Effector memory CD8-positive, alpha-beta T cell (primary cell): ENCODE data around the gene ADAP1.

ENCODE experiments used
- ATAC-seq: fragments of 150-1000 bp; cut with Tn5 transposase; replicated peaks from 2 replicates; pipeline ENCODE4 v1.10.0; 2021; ENCODE audit warnings: mild to moderate bottlenecking, moderate library complexity
- DNase-seq, 3 experiments: peaks; one replicate each; pipeline ENCODE4 v3.0.0; 2021
- H3K27ac Mint-ChIP-seq, 2 donors: one replicate each; pipeline ENCODE4 v1.8.0; 2022; ENCODE audit warnings: mild to moderate bottlenecking in 2 of 2, mixed read lengths in 2 of 2, moderate library complexity in 2 of 2
- H3K27me3 Mint-ChIP-seq, 2 donors: one replicate each; pipeline ENCODE4 v1.8.0; 2022; ENCODE audit warnings: mixed read lengths in 2 of 2
- H3K36me3 Mint-ChIP-seq: one replicate; pipeline ENCODE4 v1.8.0; 2022; ENCODE audit warnings: mild to moderate bottlenecking, moderate library complexity, mixed read lengths; ENCODE audit not compliant: insufficient read depth
- H3K4me1 Mint-ChIP-seq, 2 donors: one replicate each; pipeline ENCODE4 v1.8.0; 2022; ENCODE audit warnings: low read depth in 2 of 2, mixed read lengths in 2 of 2
- H3K4me3 Mint-ChIP-seq, 2 donors: one replicate each; pipeline ENCODE4 v1.8.0; 2022; ENCODE audit warnings: mild to moderate bottlenecking in 2 of 2, mixed read lengths in 2 of 2, moderate library complexity in 2 of 2
- H3K9me3 Mint-ChIP-seq, 2 donors: one replicate each; pipeline ENCODE4 v1.8.0; 2022; ENCODE audit warnings: mixed read lengths in 2 of 2

The ADAP1 gene

GRCh38 chr7:938546-939185 lies 15.8 kb downstream of the ADAP1 start:
- DNase-seq (no peak), ATAC-seq (no peak)
- Mint-ChIP-seq H3K27me3 (no peaks in the 10 kb centered on the region), H3K27ac (no peak overlapping the region), H3K4me3 (no peak overlapping the region), H3K4me1 (peaks cover 22 to 31% of the 10 kb centered on the region in 2 donors), H3K36me3 (peaks cover 9% of the 10 kb centered on the region), H3K9me3 (no peaks in the 10 kb centered on the region)

DNA sequence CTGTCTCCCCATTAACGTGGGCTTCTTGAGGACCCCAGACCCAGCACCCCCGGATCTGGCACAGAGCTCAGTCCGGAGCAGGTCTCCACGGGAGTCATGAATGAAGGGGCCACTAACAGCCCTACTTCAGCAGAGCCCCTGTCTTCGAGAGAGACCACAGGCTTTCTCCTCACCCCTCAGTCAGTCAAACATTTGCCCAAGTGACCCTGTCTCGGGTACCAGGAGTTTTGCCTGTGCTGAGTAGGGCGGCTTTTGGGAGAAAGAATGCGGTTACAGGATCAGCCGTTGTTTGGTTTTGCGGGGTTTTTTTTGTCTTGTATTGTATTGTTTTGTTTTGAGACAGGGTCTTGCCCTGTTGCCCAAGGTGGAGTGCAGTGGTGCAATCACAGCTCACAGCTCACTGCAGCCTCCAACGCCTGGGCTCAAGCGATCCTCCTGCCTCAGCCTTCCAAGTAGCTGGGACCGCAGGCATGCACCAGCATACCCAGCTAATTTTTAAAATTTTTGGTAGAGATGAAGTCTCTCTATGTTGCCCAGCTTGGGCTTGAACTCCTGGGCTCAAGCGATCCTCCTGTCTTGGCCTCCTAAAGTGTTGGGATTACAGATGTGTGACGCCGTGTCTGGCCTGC lies 16.5 kb downstream of the ADAP1 start:
- Mint-ChIP-seq H3K4me3 (peak overlapping the region in 1 of 2 donors; percentile 6), H3K36me3 (peaks cover 9% of the 10 kb centered on the region), H3K4me1 (peaks cover 22 to 31% of the 10 kb centered on the region in 2 donors), H3K27me3 (no peaks in the 10 kb centered on the region), H3K9me3 (no peaks in the 10 kb centered on the region), H3K27ac (no peak overlapping the region)
- no peak for DNase-seq
- no peak for ATAC-seq

DNA sequence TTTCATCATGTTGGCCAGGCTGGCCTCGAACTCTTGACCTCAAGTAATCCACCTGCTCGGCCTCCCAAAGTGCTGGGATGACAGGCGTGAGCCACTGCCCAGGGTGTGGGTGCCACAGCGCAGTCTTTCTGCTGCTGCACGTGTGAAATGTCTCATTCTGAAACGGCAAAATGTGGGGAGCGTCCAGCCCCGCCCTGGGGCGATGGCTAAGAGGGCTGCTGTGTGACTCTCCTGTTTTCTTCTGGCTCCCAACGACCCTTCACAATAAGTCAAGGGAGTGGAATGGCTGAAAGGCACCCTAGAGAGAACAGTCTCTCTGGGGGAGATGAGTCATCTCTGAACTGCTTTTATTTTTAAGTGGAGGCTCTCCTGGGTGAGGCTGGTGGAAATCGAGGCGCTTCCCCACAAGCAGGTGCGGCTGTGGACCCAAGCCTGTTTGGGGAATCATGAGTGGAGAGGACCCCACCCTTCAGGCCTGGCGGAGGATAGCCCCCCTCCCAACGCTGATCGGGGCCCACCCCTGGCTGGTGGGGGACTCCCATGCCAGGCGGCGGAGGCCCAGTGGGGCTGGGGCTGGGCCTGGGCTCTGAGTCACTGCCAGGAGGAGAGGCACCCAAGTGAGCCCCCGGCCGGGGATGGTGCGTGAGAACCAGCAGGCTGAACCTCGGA lies 18.0 kb downstream of the ADAP1 start:
- Mint-ChIP-seq H3K36me3 (peaks cover 9% of the 10 kb centered on the region), H3K4me3 (peak overlapping the region; percentile 17 to 25), H3K9me3 (no peaks in the 10 kb centered on the region), H3K4me1 (peaks cover 17 to 24% of the 10 kb centered on the region in 2 donors), H3K27ac (peak overlapping the region; percentile 52 to 86), H3K27me3 (no peaks in the 10 kb centered on the region)
- ATAC-seq (peak; percentile 41), DNase-seq (no peak)

DNA sequence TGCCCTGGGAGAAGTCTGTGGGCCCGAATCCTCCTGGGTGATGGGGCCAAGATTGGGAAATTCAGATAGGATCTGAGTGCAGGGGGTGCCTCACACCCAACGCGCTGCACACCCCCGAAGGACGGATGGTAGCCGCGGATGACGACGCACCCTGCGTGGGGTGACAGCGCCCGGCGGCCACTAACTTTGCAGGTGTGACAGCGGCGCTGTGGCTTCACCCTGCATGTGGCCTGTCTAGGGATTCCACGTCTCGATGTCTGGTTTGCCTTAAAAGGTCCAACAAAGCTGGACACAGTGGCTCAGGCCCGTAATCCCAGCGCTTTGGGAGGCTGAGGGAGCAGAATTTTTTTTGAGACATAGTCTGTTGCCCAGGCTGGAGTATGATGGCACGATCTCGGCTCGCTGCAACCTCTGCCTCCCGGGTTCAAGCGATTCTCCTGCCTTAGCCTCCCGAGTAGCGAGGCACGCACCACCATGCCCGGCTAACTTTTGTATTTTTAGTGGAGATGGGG lies 18.6 kb downstream of the ADAP1 start:
- ATAC-seq (no peak), DNase-seq (no peak)
- H3K27me3 Mint-ChIP-seq: no peaks in the 10 kb centered on the region
- H3K36me3 Mint-ChIP-seq: peaks cover 9% of the 10 kb centered on the region
- H3K4me1 Mint-ChIP-seq: peaks cover 17 to 20% of the 10 kb centered on the region in 2 donors
- H3K9me3 Mint-ChIP-seq: no peaks in the 10 kb centered on the region
- peak overlapping the region; percentile 52 to 86 for H3K27ac Mint-ChIP-seq
- H3K4me3 Mint-ChIP-seq: peak overlapping the region in 1 of 2 donors; percentile 25

DNA sequence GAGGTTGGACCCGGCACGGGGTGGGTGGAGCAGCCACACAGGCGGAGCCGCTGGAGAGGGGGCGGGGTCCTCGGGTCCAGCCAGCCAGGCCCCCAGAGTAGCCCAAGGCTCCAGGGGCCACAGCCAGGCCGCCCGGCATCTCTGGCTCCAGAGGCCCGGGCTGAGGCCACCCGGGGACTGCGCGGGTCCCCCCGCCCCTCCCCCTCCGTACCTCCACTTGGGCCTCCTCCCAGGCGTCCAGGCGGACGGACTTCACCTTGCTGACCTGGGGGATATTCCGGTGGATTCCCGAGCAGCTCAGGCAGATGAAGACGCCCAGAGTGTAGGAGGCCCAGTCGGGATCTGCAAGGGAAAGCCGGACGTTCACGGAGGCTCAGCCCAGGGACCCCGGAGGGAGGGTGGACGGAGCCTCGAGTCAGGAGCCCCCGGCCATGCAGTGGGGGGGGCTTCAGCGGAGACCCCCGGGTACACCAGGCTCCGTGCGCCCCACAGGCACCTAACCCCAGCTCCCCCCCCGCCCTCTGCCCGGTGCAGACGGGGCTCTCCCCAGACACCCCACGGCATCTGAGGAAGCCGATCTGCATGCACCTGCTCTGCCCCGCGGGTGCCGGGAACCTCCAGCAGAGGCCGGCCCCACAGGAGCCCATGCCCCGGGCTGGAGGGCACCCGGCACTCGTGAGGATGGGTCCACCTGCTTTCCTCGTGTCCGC lies 19.2 kb downstream of the ADAP1 start:
- Mint-ChIP-seq H3K36me3 (peaks cover 9% of the 10 kb centered on the region), H3K9me3 (no peaks in the 10 kb centered on the region), H3K27me3 (no peaks in the 10 kb centered on the region), H3K4me3 (no peak overlapping the region), H3K27ac (no peak overlapping the region), H3K4me1 (peaks cover 13 to 17% of the 10 kb centered on the region in 2 donors)
- DNase-seq: no peak
- ATAC-seq: no peak

DNA sequence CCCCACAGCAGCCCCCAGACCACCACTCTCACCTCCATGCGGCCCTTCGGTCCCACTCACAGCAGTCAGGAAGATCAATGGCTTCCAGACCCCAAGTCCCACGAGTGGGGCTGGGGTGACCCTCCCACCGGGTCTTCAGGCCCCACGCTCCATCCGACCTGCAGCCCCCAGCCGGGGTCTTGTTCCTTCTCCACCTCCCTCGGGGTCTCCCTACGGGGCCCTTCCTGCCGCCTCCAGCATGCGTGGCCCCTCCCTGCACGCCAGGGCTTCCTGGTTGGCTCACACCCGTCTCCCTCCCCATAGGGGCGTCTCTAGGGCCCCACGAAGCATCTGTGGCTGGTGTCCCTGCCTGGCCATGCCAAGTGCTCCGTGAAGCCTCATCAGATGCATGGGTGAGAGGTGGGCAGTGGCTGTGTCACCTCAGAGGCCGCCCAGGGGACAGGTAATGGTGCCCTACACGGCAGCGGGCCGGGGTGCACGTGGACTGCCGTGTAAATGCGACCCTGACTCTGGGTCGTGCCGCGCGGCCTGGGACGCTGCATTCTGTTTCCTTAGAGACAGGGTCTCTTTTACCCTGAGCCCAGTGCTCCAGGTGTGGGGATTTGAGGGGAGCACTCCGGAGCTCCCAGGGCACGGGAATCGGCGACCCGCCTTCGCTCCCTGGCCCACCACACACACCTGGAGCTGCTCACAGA lies 19.9 kb downstream of the ADAP1 start:
- Mint-ChIP-seq H3K36me3 (peaks cover 9% of the 10 kb centered on the region), H3K4me1 (peaks cover 15 to 18% of the 10 kb centered on the region in 2 donors), H3K9me3 (no peaks in the 10 kb centered on the region), H3K27me3 (no peaks in the 10 kb centered on the region), H3K4me3 (no peak overlapping the region), H3K27ac (no peak overlapping the region)
- no peak for DNase-seq
- no peak for ATAC-seq

- DNase-seq: no peak
Observed at GRCh38 chr7:932651-932975, 21.9 kb downstream of the ADAP1 start.

GRCh38 chr7:931871-932650 lies 22.4 kb downstream of the ADAP1 start:
- ATAC-seq: no peak
- H3K9me3 Mint-ChIP-seq: no peaks in the 10 kb centered on the region
- no peak for DNase-seq
- peaks cover 15% of the 10 kb centered on the region for H3K36me3 Mint-ChIP-seq
- H3K4me3 Mint-ChIP-seq: no peak overlapping the region
- no peak overlapping the region for H3K27ac Mint-ChIP-seq
- H3K4me1 Mint-ChIP-seq: peaks cover 30% of the 10 kb centered on the region in 2 donors
- no peaks in the 10 kb centered on the region for H3K27me3 Mint-ChIP-seq

More at GRCh38 chr7:932651-932975, 21.9 kb downstream of the ADAP1 start:
- Mint-ChIP-seq H3K4me3 (no peak overlapping the region), H3K9me3 (no peaks in the 10 kb centered on the region), H3K27me3 (no peaks in the 10 kb centered on the region), H3K27ac (no peak overlapping the region), H3K36me3 (peaks cover 15% of the 10 kb centered on the region), H3K4me1 (peaks cover 26 to 27% of the 10 kb centered on the region in 2 donors)
- ATAC-seq: no peak

DNA sequence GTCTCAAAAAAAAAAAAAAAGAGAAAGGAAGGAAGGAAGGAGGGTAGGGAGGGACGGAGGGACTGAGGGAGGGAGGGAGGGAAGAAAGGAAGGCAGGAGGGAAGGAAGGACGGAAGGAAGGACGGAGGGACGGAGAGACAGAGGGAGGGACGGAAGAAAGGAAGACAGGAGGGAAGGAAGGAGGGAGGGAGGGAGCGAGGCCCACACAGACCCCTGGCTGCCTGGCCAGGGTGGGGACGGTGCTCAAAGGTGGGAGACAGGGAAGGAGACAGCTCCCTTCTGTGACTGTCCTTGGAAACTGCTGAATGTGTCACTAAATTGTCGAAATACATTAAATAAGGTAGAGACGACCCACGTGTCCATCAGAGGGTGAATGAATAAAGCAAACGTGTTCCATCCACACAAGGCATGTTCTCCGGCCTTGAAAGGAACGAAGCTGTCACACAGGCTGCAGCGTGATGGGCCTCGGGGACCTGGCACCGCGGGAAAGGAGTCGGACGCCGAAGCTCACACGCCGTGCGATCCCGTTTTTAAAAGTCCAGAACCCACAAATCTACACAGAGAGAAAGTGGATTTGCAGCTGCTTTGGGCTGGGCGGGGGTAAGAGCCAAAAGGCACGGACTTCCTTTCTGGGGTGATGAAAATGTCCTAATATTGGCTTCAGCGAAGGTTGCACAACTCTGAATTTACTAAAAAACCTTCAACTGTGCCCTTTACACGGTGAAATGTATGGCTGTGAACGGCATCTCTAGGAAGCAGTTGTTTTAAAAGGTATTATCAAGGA lies 23.3 kb downstream of the ADAP1 start:
- Mint-ChIP-seq H3K27ac (peak overlapping the region in 1 of 2 donors; percentile 89), H3K4me1 (peaks cover 26 to 28% of the 10 kb centered on the region in 2 donors), H3K27me3 (no peaks in the 10 kb centered on the region), H3K36me3 (peaks cover 10% of the 10 kb centered on the region), H3K9me3 (no peaks in the 10 kb centered on the region), H3K4me3 (no peak overlapping the region)
- no peak for ATAC-seq
- DNase-seq: no peak

DNA sequence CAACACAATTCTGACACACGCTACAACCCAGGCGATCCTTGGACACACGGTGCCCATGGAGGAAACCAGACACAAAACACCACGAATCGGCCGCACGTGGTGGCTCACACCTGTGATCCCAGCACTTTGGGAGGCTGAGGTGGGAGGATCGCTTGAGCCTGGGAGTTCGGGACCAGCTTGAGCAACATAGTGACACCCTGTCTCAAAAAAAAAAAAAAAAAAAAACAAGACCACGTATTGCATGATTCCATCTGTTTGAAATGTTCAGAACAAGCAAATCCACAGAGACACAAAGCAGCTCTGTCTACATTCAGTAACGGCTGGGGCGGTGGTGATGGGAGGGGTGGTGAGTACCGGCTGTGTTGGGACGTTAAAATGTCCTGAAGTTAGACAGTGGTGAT lies 25.2 kb downstream of the ADAP1 start:
- peaks cover 34% of the 10 kb centered on the region in 2 donors for H3K4me1 Mint-ChIP-seq

GRCh38 chr7:927031-927671 lies 27.3 kb downstream of the ADAP1 start:
- H3K27me3 Mint-ChIP-seq: no peaks in the 10 kb centered on the region

More for the DNA sequence above, 25.2 kb downstream of the ADAP1 start:
- H3K27me3 Mint-ChIP-seq: no peaks in the 10 kb centered on the region
- H3K9me3 Mint-ChIP-seq: no peaks in the 10 kb centered on the region
- DNase-seq: no peak
- H3K4me3 Mint-ChIP-seq: peak overlapping the region in 1 of 2 donors; percentile 7
- no peak for ATAC-seq
- H3K36me3 Mint-ChIP-seq: peaks cover 20% of the 10 kb centered on the region
- H3K27ac Mint-ChIP-seq: peak overlapping the region; percentile 89 to 90

More at GRCh38 chr7:927031-927671, 27.3 kb downstream of the ADAP1 start:
- ATAC-seq: no peak
- Mint-ChIP-seq H3K4me1 (peaks cover 44 to 49% of the 10 kb centered on the region in 2 donors), H3K27ac (peak overlapping the region in 1 of 2 donors; percentile 89), H3K36me3 (peaks cover 26% of the 10 kb centered on the region), H3K9me3 (no peaks in the 10 kb centered on the region), H3K4me3 (no peak overlapping the region)
- no peak for DNase-seq
